HPDE6-E6E7 (cell line): Measurements from ENCODE around the gene CDH4.

Source experiments
- DNase-seq: peaks from one replicate; pipeline ENCODE4 v3.0.0; 2011; ENCODE audit warnings: missing footprints; ENCODE audit errors: extremely low spot score

Gene CDH4

GRCh38 chr20:61815678-61816077 is 563.6 kb downstream of the CDH4 start:
- no peak for DNase-seq

- no peak for DNase-seq
Observed at GRCh38 chr20:61816606-61817460, 564.8 kb downstream of the CDH4 start.

GRCh38 chr20:61817575-61817974 is 565.5 kb downstream of the CDH4 start:
- no peak for DNase-seq

GRCh38 chr20:61818746-61819573 is 566.9 kb downstream of the CDH4 start:
- DNase-seq = no peak

- no peak for DNase-seq
Observed at GRCh38 chr20:61819574-61819846, 567.4 kb downstream of the CDH4 start.

GRCh38 chr20:61819921-61820825 is 568.1 kb downstream of the CDH4 start:
- no peak for DNase-seq

- no peak for DNase-seq
Observed at GRCh38 chr20:61821735-61822134, 569.7 kb downstream of the CDH4 start.

- no peak for DNase-seq
Observed at GRCh38 chr20:61822396-61822795, 570.3 kb downstream of the CDH4 start.

GRCh38 chr20:61823242-61823641 is 571.2 kb downstream of the CDH4 start:
- DNase-seq = no peak

GRCh38 chr20:61828891-61829290 is 576.8 kb downstream of the CDH4 start:
- DNase-seq = no peak

- DNase-seq = no peak
Observed at GRCh38 chr20:61829526-61829925, 577.5 kb downstream of the CDH4 start.

GRCh38 chr20:61830241-61830930 is 578.3 kb downstream of the CDH4 start:
- no peak for DNase-seq

GRCh38 chr20:61830991-61831390 is 578.9 kb downstream of the CDH4 start:
- no peak for DNase-seq

- DNase-seq = no peak
Observed at GRCh38 chr20:61832181-61832580, 580.1 kb downstream of the CDH4 start.

- no peak for DNase-seq
Observed at GRCh38 chr20:61833807-61834610, 581.9 kb downstream of the CDH4 start.

- no peak for DNase-seq
Observed at GRCh38 chr20:61835301-61835700, 583.2 kb downstream of the CDH4 start.

GRCh38 chr20:61835791-61836350 is 583.8 kb downstream of the CDH4 start:
- DNase-seq = no peak

- no peak for DNase-seq
Observed at GRCh38 chr20:61837200-61837599, 585.1 kb downstream of the CDH4 start.

GRCh38 chr20:61839223-61839911 is 587.3 kb downstream of the CDH4 start:
- no peak for DNase-seq
